Omental fat pad (tissue), 4 donors: ENCODE measurements around the gene KRTAP5-8. TPM values are rescaled to one million over a fixed set of nuclear protein-coding genes. Genes with fewer than 3 reads are reported as not detected.

ENCODE experiments used
- ATAC-seq: fragments of 150-250 bp; one replicate; pipeline ENCODE4 v1.9.1; 2016; ENCODE audit warnings: mild to moderate bottlenecking, moderate library complexity; ENCODE audit not compliant: low FRiP score
- DNase-seq: peaks from one replicate; pipeline ENCODE4 v3.0.0-alpha.2; 2019; ENCODE audit warnings: low spot score
- total RNA-seq, 4 donors: library from RNA; depleted of rRNA; stranded (reverse); fragments of >200 nt; gene quantifications; one replicate each; pipeline ENCODE4 v1.1.0, GENCODE V29; 2016
- TF ChIP-seq, protein P1 (sequence below), 3 donors: fragments of 450-650 bp; IDR thresholded peaks; one replicate each; pipeline ENCODE4 v1.5.1; 2016 to 2017; ENCODE audit warnings: antibody characterized with exemption in 3 of 3, mild to moderate bottlenecking in 3 of 3, moderate library complexity in 2 of 3

KRTAP5-8 gene
- total RNA-seq, 4 donors from 2014 or later = not detected

- DNase-seq (no peak), ATAC-seq (no peak)
- TF ChIP-seq, protein P1, sequence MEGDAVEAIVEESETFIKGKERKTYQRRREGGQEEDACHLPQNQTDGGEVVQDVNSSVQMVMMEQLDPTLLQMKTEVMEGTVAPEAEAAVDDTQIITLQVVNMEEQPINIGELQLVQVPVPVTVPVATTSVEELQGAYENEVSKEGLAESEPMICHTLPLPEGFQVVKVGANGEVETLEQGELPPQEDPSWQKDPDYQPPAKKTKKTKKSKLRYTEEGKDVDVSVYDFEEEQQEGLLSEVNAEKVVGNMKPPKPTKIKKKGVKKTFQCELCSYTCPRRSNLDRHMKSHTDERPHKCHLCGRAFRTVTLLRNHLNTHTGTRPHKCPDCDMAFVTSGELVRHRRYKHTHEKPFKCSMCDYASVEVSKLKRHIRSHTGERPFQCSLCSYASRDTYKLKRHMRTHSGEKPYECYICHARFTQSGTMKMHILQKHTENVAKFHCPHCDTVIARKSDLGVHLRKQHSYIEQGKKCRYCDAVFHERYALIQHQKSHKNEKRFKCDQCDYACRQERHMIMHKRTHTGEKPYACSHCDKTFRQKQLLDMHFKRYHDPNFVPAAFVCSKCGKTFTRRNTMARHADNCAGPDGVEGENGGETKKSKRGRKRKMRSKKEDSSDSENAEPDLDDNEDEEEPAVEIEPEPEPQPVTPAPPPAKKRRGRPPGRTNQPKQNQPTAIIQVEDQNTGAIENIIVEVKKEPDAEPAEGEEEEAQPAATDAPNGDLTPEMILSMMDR (IDR thresholded peaks at IDR 0.05) = no peak
These were observed 36.5 kb upstream of the KRTAP5-8 start for GRCh38 chr11:71501071-71501985.

DNA sequence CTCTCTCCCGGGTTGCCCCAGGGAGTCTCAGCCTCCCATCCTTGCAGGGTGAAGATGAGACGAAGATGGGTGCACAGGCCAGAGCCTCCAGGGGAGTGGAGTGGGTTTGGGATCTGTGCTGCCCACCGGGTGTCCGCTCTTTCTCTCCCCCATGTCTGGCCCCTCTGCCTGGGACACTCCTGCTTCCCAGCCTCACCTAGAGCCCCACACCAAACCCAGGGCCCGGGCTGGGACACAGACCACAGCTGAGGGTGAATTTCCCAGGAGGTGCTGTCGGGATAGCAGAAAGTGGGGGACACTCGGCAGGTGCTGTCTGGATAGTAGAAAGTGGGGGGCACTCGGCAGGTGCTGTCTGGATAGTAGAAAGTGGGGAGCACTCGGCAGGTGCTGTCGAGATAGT lies 35.8 kb upstream of the KRTAP5-8 start:
- TF ChIP-seq, protein P1 (IDR thresholded peaks at IDR 0.05) = no peak
- DNase-seq (no peak), ATAC-seq (no peak)

- DNase-seq (no peak), ATAC-seq (no peak)
- TF ChIP-seq, protein P1 (IDR thresholded peaks at IDR 0.05) = no peak
These were observed 34.9 kb upstream of the KRTAP5-8 start for GRCh38 chr11:71502871-71503435.

- TF ChIP-seq, protein P1 (IDR thresholded peaks at IDR 0.05) = no peak
- ATAC-seq (no peak), DNase-seq (no peak)
These were observed 33.3 kb upstream of the KRTAP5-8 start for GRCh38 chr11:71504531-71504930.

GRCh38 chr11:71505001-71505400 lies 32.8 kb upstream of the KRTAP5-8 start:
- ATAC-seq (no peak), DNase-seq (no peak)
- TF ChIP-seq, protein P1 (IDR thresholded peaks at IDR 0.05) = no peak

- ATAC-seq (no peak), DNase-seq (no peak)
- TF ChIP-seq, protein P1 (IDR thresholded peaks at IDR 0.05) = no peak
These were observed 32.0 kb upstream of the KRTAP5-8 start for GRCh38 chr11:71505781-71506180.
